Lung microvascular endothelial cell (primary cell): ENCODE measurements around the gene CITED2. TPM values are rescaled to one million over a fixed set of nuclear protein-coding genes. Genes with fewer than 3 reads are reported as not detected.

Experiments
- DNase-seq, 2 donors: peaks; one replicate each; pipeline versions ENCODE4 v3.0.0 to v3.0.0-alpha.2; 2010; ENCODE audit warnings: low read depth in 2 of 2
- total RNA-seq: library from RNA; depleted of rRNA; stranded (reverse); fragments of >200 nt; gene quantifications from 2 replicates; pipeline ENCODE4 v1.2.1, GENCODE V29; 2014

CITED2 gene
- total RNA-seq, 1 donor from 2014 or later = 15.9 TPM

DNA sequence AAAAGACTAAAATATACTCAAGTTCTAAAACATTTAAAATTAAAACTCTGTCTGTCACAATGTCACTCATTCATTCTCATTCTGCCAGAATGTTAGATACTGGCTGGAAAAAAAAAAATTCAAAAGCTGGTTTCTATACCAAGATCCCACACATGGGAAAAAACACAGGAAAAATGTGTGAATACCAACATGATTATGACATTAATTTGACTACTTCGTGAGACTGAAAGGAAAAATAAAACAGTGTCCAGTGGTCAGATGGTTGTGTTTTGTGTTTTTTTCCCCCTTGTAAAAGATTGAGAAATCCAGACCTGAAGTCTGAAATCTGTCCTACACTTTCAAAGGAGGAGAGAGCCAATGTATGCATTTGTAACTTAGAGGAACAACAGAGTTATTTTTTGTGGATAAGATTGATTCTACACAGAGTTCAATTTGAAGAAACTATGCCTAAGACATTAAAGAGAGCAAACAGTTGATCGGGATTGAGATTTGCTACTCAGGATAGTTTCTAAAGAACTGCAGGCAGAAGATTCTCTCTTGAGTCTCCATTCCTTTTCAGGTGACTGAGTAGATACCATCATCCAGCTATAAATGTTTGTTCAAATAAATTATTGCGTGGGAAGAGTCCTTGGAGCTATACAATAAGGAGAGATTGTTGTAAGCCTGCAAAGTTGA, 43.5 kb downstream of the CITED2 start:
- peak; percentile 28 to 70 for DNase-seq

DNA sequence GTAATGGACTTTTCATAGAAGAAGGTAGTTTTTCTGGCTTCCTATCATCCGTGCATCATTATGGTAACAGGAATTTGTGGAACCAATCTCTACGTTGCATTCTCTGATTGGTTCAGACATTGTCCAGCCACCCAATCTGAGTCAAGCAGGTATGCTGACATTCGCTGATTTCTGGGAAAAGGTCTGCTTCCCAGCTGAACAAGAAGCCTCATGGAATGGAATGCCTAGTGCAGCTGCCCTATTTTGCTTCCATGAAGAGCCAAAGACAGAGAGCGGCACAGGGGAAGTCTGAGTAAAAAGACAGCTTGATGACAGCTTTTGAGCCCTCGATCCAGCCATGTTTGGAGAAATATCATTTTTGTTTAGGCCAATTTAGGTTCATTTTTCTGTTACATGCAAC, 44.1 kb downstream of the CITED2 start:
- no peak for DNase-seq

DNA sequence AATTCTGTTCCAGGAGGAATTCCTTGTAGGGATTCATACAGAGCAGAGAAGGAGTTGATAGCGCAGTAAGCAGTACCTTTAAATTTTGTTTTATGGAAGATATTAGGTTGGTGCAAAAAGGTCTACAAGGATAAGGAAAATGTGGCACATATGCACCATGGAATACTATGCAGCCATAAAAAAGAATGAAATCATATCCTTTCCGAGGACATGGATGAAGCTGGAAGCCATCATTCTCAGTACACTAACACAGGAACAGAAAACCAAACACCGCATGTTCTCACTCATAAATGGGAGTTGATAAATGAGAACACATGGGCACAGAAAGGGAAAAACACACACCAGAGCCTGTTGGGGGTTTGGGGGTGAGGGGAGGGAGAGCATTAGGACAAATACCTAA, 45.2 kb downstream of the CITED2 start:
- no peak for DNase-seq

DNA sequence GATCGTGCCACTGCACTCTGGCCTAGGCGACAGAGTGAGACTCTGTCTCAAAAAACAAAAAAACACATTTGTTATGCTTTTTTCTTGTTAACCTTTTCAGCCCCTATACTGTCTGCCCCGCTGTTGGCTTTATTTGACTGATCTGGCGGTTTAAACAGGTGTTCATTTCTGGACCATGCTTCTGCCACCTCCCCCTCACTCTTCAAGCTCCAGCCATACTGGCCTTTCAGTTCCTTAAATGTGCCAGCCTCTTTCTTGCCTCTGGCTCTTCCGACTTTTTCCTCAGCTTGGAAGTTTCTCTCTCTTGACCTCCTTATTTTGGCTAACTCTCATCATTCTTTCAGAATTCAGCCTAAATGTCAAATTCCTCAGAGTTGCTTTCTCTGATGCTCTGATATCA, 47.4 kb downstream of the CITED2 start:
- DNase-seq = no peak

DNA sequence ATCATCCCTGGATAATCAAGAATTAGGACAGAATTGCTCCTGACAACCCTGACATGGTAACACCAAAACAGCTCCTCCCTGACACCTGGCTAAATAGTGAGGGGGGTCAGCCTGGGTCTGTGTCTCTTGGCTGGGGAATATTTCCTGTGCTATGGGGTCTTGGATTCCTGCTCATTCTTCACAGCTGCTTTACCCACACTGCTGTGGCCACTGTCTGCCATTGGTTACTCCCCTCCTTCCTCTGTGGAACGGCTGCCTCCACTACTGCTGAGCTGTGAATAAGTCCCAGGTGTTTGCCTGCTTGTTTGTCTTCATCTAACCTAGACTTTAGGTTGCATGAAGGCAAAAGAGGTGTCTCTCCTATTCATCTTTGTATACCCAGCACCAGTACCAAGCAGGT, 48.8 kb downstream of the CITED2 start:
- DNase-seq = peak in 1 of 2 donors; percentile 74

DNA sequence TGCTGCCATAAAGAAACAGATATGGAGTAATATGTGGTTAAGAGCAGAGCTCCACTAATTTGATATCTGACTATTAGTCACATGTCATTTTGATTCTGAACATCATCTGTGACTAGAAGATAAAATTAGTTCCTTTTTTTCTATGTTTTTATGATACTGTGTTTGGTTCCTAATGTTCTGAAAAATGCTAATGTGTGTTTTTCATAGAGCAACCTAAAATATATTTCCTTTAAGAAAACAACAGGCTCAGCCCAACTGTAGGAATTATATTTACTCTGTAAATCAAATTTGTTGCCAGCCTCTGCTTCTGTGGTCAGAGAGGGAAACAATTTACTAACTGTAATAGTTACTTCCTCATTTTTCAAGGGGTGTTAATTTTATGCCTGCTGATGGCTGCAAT, 49.3 kb downstream of the CITED2 start:
- DNase-seq = no peak

DNA sequence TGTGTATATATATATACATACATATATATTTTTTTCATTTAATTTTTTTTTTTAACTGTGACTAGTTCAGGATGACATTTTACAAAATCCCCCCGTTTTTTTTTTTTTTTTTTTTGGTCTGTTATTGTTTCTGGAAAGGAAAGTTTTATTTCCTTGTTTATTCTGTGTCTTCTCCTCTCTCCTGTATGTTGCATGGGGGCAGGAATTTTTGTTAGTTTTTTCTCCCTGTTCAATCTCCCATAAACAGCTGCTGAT, 50.2 kb downstream of the CITED2 start:
- DNase-seq = peak in 1 of 2 donors; percentile 23

DNA sequence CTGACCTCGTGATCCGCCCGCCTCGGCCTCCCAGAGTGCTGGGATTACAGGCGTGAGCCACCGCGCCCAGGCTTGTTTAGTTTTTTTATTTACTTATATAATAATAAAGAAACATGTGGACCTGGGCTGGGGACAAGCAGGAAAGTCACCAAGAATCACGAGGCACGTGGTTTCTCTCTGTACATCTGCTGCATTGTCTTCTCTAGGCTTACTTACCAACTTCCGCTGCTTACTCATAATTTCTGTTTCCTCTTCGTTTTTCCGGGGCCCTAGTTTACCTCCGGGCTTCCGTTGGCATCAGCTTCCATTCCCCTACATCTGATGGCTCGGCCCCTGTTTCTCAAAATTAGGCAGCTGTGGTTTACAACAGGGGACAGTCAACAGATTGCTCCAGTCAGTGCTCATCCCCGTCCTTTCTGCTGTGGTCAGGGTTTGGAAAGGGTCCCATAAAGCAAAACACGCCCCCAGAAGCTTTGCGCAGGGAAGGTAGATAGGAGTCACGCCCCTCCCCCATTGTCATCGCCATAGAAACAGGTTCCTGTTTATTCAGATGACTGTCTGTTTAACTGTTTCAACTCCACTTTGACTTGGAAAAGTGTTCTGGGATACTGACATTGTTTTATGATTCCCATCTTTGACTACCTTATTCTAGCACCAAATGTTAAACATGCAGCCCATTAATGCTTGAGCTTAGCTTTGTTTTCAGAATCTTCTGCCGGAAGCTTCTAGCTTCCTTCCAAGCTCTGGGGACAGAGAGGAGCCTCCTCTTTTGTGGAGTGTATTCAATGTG, 50.7 kb downstream of the CITED2 start:
- DNase-seq = peak; percentile 97 to 99

Other genes with a start within 250 kb of the CITED2 start
- gene HECA, start 239.6 kb downstream of the CITED2 start, total RNA-seq = 22.9 and 34.5 TPM in 2 replicates
- 0.40 and 0.44 TPM in 2 replicates for gene TXLNB, start 82.7 kb downstream of the CITED2 start, total RNA-seq